GM21825 (cell line): ENCODE results near the gene LRRC38.

ENCODE experiments used
- ATAC-seq: cut with Tn5 transposase; IDR thresholded peaks from one replicate; pipeline ENCODE4 v1.9.1; 2021; ENCODE audit warnings: mild to moderate bottlenecking, moderate library complexity; ENCODE audit not compliant: unreplicated experiment

Gene LRRC38

DNA sequence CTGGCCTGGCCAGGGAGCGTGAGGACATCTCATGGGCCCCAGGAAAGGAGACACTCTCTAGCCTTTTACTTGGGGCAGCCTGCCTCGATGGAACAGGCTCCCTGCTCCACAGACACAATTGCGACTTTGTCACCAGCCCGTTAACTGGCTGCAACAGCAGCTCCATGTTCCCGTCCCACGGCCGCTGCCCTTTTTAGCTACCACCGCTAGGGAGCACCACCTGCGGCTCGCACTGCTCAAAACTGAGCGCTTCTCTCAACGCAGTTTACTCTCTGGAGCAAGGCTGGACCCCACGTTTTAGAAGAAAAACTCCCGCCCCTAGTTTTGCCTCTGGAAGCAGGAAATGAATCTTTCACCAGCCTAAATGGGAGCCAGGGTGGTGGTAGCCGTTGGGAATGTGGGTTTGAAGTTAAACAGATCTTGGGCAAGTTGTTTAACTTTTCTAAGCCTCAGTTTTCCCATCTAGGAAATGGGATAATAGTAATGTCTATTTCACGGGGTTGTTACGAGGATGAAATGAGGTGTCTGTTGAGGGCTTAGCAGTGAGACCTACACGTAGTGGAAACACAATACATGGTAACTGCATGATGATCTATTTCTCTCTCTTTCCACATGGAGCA lies 3.5 kb upstream of the LRRC38 start:
- no peak for ATAC-seq

- ATAC-seq, result no peak
Measured at GRCh38 chr1:13516606-13517005, 2.8 kb upstream of the LRRC38 start.

DNA sequence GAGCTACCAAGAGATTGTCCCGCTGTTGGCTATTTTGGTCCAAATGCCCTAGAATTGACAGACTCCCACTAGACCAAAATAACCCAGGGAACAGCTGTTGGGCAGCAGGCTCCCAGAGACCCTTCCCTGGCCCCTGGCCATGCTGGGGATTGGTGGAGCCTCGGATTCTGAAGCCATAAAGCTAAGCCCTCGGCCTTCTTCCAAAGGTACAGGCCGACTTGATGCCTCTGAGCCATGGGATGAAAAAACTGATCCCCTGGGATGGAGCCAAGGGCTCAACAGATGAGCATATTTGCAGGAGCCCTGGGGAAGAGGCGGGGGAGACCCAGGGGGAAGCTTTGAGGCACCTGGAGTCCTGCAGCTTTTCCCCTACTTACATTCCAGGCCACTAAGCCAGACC lies 1.0 kb upstream of the LRRC38 start:
- ATAC-seq, result no peak

GRCh38 chr1:13513063-13513894 lies 524 bp downstream of the LRRC38 start:
- no peak for ATAC-seq

DNA sequence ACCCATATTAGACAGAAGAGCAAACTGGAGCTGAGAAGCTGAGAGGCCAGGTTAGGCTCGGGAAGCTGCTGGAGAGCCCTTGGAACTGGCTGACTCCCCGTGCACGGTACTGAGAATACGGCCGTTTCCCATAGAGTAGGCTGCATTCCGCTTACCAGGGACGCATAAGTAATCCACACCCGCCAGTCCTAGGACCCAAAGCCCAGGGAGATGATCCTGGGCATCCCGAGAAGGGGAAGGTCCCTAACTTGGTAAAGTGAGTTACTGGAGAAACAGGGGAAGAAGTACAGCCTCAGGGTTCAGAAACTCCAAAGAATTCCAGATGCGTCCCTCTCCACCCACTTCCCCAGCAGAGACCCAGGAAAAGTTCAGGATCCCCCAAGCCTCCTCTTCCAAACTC lies 1.3 kb downstream of the LRRC38 start:
- ATAC-seq, result no peak

DNA sequence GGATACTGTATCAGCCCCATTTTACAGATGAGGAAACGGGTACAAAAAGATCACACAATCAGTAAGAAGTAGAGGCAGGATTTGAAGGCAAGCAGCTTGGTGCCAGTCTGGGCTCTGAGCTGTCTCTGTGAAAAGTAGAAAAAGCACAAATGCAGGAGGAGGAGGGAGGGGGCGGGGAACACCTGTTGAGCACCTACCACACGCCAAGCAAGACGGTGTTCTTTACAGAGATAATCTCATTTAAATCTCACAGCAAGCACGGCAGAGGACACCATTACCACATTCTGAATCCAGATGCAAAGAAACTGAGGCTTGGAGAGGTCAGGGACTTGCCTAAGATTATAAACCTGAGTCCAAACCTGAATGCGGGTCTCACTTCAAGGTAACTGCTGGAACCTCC lies 3.3 kb downstream of the LRRC38 start:
- no peak for ATAC-seq

DNA sequence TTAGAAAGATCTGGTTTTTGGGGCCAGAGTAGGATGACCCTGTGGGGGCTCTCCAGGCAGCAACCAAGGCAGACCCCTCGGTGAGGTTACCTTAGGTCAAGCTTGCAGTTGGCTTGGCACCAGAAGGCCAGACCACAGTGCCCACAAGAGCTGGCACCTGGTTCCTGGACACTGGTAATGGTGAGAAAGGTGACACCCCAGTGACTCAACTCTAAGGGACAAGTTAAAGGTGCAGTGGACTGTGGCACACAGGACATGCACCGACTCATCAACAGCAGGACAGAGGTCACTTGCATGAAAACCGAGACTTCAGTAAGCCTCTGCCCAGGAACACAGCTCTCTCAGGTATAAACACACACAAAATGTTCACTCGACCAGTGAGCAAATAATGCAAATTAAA lies 6.7 kb downstream of the LRRC38 start:
- no peak for ATAC-seq

- ATAC-seq, result no peak
Measured at GRCh38 chr1:13505020-13505419, 8.8 kb downstream of the LRRC38 start.

DNA sequence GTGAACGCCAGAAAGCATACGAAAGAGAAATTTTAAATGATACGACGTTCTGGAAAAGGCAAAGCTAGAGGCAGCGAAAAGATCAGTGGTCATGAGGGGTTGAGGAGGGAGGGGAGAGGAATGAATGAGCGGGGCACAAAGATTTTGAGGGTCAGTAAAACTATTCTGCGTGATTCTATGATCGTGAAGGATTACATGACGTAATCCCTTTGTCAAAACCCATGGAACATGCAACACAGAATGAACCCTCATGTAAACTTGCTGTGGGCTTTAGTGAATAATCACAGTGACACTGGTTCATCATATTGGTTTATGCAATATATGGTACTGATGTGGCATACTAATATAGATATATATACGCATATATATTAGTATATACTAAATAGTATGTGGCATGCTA lies 13.0 kb downstream of the LRRC38 start:
- ATAC-seq, result no peak

DNA sequence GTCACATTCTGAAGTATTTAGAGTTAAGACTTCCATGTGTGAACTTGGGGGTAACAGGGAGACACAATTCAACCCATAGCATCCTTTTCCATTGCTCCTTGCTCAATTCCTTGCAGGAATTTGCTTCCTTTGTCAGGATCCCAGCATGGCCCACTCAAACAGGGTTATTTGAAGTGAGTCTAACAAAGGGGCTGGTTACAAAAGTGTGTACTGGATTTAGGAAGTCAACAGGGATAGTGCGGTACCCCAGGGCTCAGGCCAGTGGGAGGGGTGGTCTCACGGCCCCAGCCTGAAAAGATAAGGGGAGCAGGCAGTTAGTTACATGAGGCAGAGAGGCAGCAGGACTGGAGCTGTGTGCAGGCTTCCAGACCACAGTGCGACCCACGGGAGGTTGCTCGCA lies 14.4 kb downstream of the LRRC38 start:
- ATAC-seq, result no peak

GRCh38 chr1:13498553-13498952 lies 15.2 kb downstream of the LRRC38 start:
- no peak for ATAC-seq

DNA sequence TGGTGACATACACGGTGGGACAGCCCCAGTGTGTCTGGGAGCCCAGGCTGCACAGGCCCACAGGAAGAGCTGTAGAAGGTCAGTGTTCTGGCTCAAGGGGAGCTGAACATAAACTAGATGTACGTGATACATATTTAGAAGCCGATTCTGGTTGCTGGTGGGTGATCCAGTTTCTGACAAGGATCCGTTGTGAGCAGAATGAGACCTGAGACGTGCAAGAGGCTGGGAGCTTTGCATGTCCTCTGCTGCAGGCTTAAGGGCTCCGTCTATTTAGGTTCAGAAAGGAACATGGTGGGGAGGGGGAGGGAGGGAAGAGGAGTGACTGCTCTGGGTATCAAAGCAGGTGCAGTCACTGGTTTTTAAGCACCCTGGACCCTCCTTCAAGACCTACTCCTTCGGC lies 18.6 kb downstream of the LRRC38 start:
- no peak for ATAC-seq

DNA sequence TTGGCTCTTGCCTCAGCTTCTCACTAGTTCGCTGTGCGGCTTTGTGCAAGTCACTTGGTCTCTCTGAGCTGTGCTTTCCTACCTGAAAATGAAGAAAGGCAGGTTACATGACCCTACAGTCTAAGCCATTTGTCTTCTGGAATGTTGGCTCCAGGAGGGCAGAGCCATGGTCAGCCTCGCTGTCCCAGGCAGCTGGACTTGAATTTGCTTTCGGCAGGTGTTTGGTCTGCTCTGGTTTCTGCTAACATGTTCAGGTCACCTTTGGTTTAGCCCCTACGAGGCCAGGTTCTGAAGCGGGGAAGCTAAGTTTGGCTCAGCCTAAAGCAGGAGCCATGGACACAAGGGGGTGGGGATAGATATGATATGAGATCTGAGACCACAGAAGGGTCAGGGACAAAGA lies 19.1 kb downstream of the LRRC38 start:
- no peak for ATAC-seq

GRCh38 chr1:13494025-13494424 lies 19.8 kb downstream of the LRRC38 start:
- ATAC-seq, result no peak

DNA sequence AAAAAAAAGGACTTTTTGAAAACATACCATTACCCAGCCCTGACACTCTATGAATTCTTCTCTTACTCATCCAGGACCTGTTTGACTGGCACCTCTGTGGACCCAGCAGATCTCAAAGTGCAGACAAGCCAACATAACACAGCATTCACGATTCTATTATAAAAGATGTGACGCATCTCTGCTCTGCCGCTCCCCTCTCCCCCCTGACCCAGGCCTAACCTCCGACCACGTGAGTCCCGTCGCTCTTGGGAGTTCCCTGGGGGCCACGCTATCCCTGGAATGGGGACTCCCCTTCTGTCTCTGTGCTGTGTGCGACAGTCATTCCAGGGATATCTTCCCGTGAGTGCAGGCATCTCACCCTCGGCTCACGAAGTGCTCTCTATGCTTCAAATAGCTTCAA lies 21.1 kb downstream of the LRRC38 start:
- no peak for ATAC-seq

- no peak for ATAC-seq
Measured at GRCh38 chr1:13487957-13488356, 25.8 kb downstream of the LRRC38 start.

DNA sequence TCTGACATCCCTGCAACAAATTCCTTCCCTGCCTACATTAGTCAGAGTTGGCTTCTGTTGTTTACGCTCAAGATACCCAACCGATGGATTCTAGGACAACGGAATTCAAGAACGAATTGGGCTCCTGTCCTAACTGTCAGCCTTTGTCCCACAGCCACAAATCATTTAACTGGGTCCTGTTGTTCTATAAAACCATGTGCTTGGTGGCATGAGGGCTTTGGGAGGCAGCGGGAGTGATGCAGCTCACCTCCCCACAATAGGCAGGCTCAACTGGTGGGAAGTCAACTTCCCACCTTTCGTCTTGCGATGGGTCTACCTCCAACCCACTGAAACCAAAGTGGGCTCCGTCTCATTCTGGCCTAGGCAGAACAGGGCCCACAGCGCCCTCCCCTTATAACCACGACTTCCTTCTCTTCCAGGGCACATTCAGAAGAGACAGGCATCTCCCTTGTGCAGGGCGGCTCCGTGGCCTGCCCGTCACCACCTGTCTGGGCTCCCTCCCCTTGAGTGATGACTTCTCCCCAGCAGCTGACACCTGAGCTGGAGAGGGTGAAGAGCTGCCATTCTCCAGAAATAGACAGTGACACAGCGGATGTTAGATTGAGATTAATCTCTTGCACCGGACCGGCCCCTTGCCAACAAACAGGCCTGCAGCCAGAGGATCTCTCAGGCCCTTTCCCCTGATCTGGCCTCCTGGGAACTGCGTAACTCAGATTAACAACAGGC lies 26.5 kb downstream of the LRRC38 start:
- no peak for ATAC-seq

DNA sequence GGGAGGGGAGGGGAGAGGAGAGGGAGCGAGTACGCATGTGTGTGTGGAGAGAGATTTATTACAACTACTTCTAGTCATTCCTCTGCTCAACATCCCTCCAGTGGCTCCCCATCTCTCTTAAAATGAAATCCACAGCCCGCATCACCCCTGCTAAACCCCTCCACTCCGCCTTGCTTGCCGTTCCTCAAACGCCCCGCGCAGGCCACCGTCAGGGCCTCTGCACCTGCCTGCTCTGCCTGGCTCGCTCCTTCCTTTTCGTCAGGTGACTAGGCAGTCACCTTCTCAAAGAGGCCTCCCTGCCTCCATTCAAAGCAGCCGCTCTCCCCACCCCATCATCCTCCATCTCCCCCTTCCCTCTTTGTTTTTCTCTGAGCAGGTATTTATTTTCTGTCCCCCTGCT lies 29.9 kb downstream of the LRRC38 start:
- ATAC-seq, result no peak

GRCh38 chr1:13482600-13482999 lies 31.2 kb downstream of the LRRC38 start:
- no peak for ATAC-seq

GRCh38 chr1:13479171-13479856 lies 34.5 kb downstream of the LRRC38 start:
- no peak for ATAC-seq

DNA sequence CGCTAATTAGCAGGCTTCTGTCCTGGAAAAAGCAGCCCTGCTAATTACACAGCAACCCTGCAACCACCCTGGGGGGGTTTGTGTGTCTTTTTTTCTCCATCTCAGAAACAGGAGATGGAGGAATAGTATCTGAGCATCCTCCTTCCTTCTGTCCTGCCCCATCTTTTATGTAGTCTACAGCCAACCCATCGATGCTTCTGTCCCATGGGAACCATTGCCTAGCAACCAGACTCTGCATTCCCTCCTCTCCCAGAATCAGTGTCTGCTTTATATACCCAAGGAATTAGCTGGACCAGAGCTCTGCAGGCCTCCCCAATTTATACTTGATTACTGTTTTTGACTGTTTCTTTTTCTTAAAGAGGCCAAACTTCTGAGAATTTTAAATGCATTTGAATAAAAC lies 35.1 kb downstream of the LRRC38 start:
- ATAC-seq, result no peak
